ENCODE results near the gene P3H4. TPM values are rescaled to one million over a fixed set of nuclear protein-coding genes. Genes with fewer than 3 reads are reported as not detected.

The P3H4 gene
- total RNA-seq, 2 experiments from 2014 or later = 1.5 to 2.0 TPM

GRCh38 chr17:41801374-41802271 lies 10.1 kb downstream of the P3H4 start:
- intact Hi-C loops (cut with DNase I, micrococcal nuclease) = loop anchor here (1.0 kb wide), 1 partner anchor 63 kb away; no protein-coding TSS in a partner anchor
- Mint-ChIP-seq H3K27me3 (no peaks in the 10 kb centered on the region), H3K27ac (no peak overlapping the region), H3K4me3 (no peak overlapping the region), H3K9me3 (ENCODE audit: low read depth) (no peaks in the 10 kb centered on the region), H3K36me3 (ENCODE audit: low read depth) (no peaks in the 10 kb centered on the region), H3K4me1 (peaks cover 4% of the 10 kb centered on the region)
- peak; percentile 95 for ATAC-seq
- ChIA-PET CTCF (interaction anchor here (0.6 to 3.1 kb wide), 19 partner anchors 9 to 105 kb away, joined by 3 to 33 read pairs (median 5); partner anchors contain the start of genes HAP1, JUP and P3H4), POLR2A (interaction anchor here (0.7 kb wide), 1 partner anchor 17 kb away, joined by 3 read pairs; no protein-coding TSS in a partner anchor)
- peak; percentile 86 for DNase-seq

GRCh38 chr17:41800601-41801373 lies 11.0 kb downstream of the P3H4 start:
- Mint-ChIP-seq H3K27me3 (no peaks in the 10 kb centered on the region), H3K4me3 (no peak overlapping the region), H3K27ac (no peak overlapping the region), H3K4me1 (peaks cover 4% of the 10 kb centered on the region), H3K9me3 (ENCODE audit: low read depth) (no peaks in the 10 kb centered on the region), H3K36me3 (ENCODE audit: low read depth) (no peaks in the 10 kb centered on the region)
- no peak for ATAC-seq
- ChIA-PET CTCF (interaction anchor here (0.6 to 3.1 kb wide), 13 partner anchors 10 to 104 kb away, joined by 3 to 33 read pairs (median 5); partner anchors contain the start of genes JUP and P3H4), POLR2A (interaction anchor here (0.7 kb wide), 1 partner anchor 18 kb away, joined by 3 read pairs; no protein-coding TSS in a partner anchor)
- no peak for DNase-seq
- intact Hi-C loops (cut with DNase I, micrococcal nuclease) = loop anchor here (1.0 kb wide), 1 partner anchor 62 kb away; no protein-coding TSS in a partner anchor

- ChIA-PET CTCF (interaction anchor here (0.6 to 0.9 kb wide), 3 partner anchors 10 to 61 kb away, joined by 3 to 7 read pairs (median 3); no protein-coding TSS in a partner anchor), POLR2A (no interaction called here)
- intact Hi-C loops (cut with DNase I, micrococcal nuclease) = no loop called here
- no peak overlapping the region for H3K4me3 Mint-ChIP-seq
- no peak for ATAC-seq
- no peak overlapping the region for H3K27ac Mint-ChIP-seq
- H3K36me3 Mint-ChIP-seq (ENCODE audit: low read depth) = no peaks in the 10 kb centered on the region
- H3K4me1 Mint-ChIP-seq = peaks cover 4% of the 10 kb centered on the region
- no peaks in the 10 kb centered on the region for H3K9me3 Mint-ChIP-seq (ENCODE audit: low read depth)
- no peaks in the 10 kb centered on the region for H3K27me3 Mint-ChIP-seq
- DNase-seq = no peak
Measured at GRCh38 chr17:41799366-41799765, 12.4 kb downstream of the P3H4 start.

GRCh38 chr17:41797377-41797776 lies 14.4 kb downstream of the P3H4 start:
- H3K9me3 Mint-ChIP-seq (ENCODE audit: low read depth) = no peaks in the 10 kb centered on the region
- CTCF ChIA-PET = interaction anchor here (1.7 to 1.8 kb wide), 2 partner anchors 9 to 60 kb away, joined by 3 to 5 read pairs; no protein-coding TSS in a partner anchor
- ATAC-seq = no peak
- H3K4me1 Mint-ChIP-seq = peaks cover 4% of the 10 kb centered on the region
- no peak overlapping the region for H3K27ac Mint-ChIP-seq
- H3K27me3 Mint-ChIP-seq = no peaks in the 10 kb centered on the region
- no peak overlapping the region for H3K4me3 Mint-ChIP-seq
- no peak for DNase-seq
- intact Hi-C loops (cut with DNase I, micrococcal nuclease) = no loop called here
- POLR2A ChIA-PET = interaction anchor here (0.6 kb wide), 1 partner anchor 106 kb away, joined by 3 read pairs; no protein-coding TSS in a partner anchor
- H3K36me3 Mint-ChIP-seq (ENCODE audit: low read depth) = no peaks in the 10 kb centered on the region

GRCh38 chr17:41796121-41796895 lies 15.4 kb downstream of the P3H4 start:
- H3K9me3 Mint-ChIP-seq (ENCODE audit: low read depth) = no peaks in the 10 kb centered on the region
- DNase-seq (no peak), ATAC-seq (no peak)
- POLR2A ChIA-PET = no interaction called here
- H3K36me3 Mint-ChIP-seq (ENCODE audit: low read depth) = no peaks in the 10 kb centered on the region
- intact Hi-C loops (cut with DNase I, micrococcal nuclease) = no loop called here
- no peaks in the 10 kb centered on the region for H3K4me1 Mint-ChIP-seq
- H3K27ac Mint-ChIP-seq = no peak overlapping the region
- no peak overlapping the region for H3K4me3 Mint-ChIP-seq
- H3K27me3 Mint-ChIP-seq = no peaks in the 10 kb centered on the region
- CTCF ChIA-PET = interaction anchor here (0.6 to 1.8 kb wide), 4 partner anchors 8 to 100 kb away, joined by 3 to 5 read pairs (median 3); no protein-coding TSS in a partner anchor

GRCh38 chr17:41794540-41794975 lies 17.2 kb downstream of the P3H4 start:
- Mint-ChIP-seq H3K27ac (no peak overlapping the region), H3K9me3 (ENCODE audit: low read depth) (no peaks in the 10 kb centered on the region), H3K4me3 (no peak overlapping the region), H3K4me1 (no peaks in the 10 kb centered on the region), H3K27me3 (peaks cover 3% of the 10 kb centered on the region), H3K36me3 (ENCODE audit: low read depth) (no peaks in the 10 kb centered on the region)
- POLR2A ChIA-PET = no interaction called here
- no peak for ATAC-seq
- CTCF ChIA-PET = interaction anchor here (0.6 to 1.2 kb wide), 2 partner anchors 57 to 71 kb away, joined by 4 to 5 read pairs; no protein-coding TSS in a partner anchor
- intact Hi-C loops (cut with DNase I, micrococcal nuclease) = no loop called here
- no peak for DNase-seq

GRCh38 chr17:41793784-41794539 lies 17.8 kb downstream of the P3H4 start:
- intact Hi-C loops (cut with DNase I, micrococcal nuclease) = no loop called here
- Mint-ChIP-seq H3K4me3 (no peak overlapping the region), H3K36me3 (ENCODE audit: low read depth) (no peaks in the 10 kb centered on the region), H3K9me3 (ENCODE audit: low read depth) (no peaks in the 10 kb centered on the region), H3K27ac (no peak overlapping the region), H3K4me1 (peaks cover 2% of the 10 kb centered on the region), H3K27me3 (peaks cover 3% of the 10 kb centered on the region)
- ATAC-seq (no peak), DNase-seq (no peak)
- POLR2A ChIA-PET = no interaction called here
- CTCF ChIA-PET = interaction anchor here (0.6 to 1.2 kb wide), 2 partner anchors 56 to 70 kb away, joined by 4 to 5 read pairs; no protein-coding TSS in a partner anchor

GRCh38 chr17:41792845-41793783 lies 18.6 kb downstream of the P3H4 start:
- H3K27me3 Mint-ChIP-seq = peaks cover 3% of the 10 kb centered on the region
- DNase-seq (peak; percentile 53), ATAC-seq (peak; percentile 84)
- no peak overlapping the region for H3K27ac Mint-ChIP-seq
- peaks cover 10% of the 10 kb centered on the region for H3K4me1 Mint-ChIP-seq
- no peaks in the 10 kb centered on the region for H3K36me3 Mint-ChIP-seq (ENCODE audit: low read depth)
- CTCF ChIA-PET = interaction anchor here (0.6 to 1.2 kb wide), 4 partner anchors 9 to 339 kb away, joined by 3 to 5 read pairs (median 4); no protein-coding TSS in a partner anchor
- H3K9me3 Mint-ChIP-seq (ENCODE audit: low read depth) = no peaks in the 10 kb centered on the region
- intact Hi-C loops (cut with DNase I, micrococcal nuclease) = no loop called here
- POLR2A ChIA-PET = no interaction called here
- H3K4me3 Mint-ChIP-seq = no peak overlapping the region

- intact Hi-C loops (cut with DNase I, micrococcal nuclease) = loop anchor here in 1 of 2 experiments (1.0 to 2.0 kb wide), 2 partner anchors 78 to 131 kb away; partner anchors contain the start of genes ACLY and KLHL11
- DNase-seq (no peak), ATAC-seq (no peak)
- CTCF ChIA-PET = interaction anchor here (0.6 to 2.1 kb wide), 7 partner anchors 9 to 323 kb away, joined by 3 to 13 read pairs (median 5); partner anchors contain the start of gene P3H4
- Mint-ChIP-seq H3K36me3 (ENCODE audit: low read depth) (no peaks in the 10 kb centered on the region), H3K4me1 (peaks cover 17% of the 10 kb centered on the region), H3K27me3 (peaks cover 22% of the 10 kb centered on the region), H3K4me3 (peak overlapping the region; percentile 44), H3K27ac (no peak overlapping the region), H3K9me3 (ENCODE audit: low read depth) (no peaks in the 10 kb centered on the region)
- POLR2A ChIA-PET = interaction anchor here (0.7 to 0.8 kb wide), 2 partner anchors 131 to 193 kb away, joined by 3 read pairs; no protein-coding TSS in a partner anchor
Measured at GRCh38 chr17:41787021-41787418, 24.7 kb downstream of the P3H4 start.
